ENCODE measurements around the gene CCDC183. TPM values are rescaled to one million over a fixed set of nuclear protein-coding genes. Genes with fewer than 3 reads are reported as not detected.
"Not testable (repeated sequence)": the region's sequence is repeated elsewhere in the genome, so short reads cannot be mapped to it uniquely, and the experiment has no call there.

The CCDC183 gene
- total RNA-seq, 2 experiments from 2014 or later, result 0.43 TPM; not detected in 1

DNA sequence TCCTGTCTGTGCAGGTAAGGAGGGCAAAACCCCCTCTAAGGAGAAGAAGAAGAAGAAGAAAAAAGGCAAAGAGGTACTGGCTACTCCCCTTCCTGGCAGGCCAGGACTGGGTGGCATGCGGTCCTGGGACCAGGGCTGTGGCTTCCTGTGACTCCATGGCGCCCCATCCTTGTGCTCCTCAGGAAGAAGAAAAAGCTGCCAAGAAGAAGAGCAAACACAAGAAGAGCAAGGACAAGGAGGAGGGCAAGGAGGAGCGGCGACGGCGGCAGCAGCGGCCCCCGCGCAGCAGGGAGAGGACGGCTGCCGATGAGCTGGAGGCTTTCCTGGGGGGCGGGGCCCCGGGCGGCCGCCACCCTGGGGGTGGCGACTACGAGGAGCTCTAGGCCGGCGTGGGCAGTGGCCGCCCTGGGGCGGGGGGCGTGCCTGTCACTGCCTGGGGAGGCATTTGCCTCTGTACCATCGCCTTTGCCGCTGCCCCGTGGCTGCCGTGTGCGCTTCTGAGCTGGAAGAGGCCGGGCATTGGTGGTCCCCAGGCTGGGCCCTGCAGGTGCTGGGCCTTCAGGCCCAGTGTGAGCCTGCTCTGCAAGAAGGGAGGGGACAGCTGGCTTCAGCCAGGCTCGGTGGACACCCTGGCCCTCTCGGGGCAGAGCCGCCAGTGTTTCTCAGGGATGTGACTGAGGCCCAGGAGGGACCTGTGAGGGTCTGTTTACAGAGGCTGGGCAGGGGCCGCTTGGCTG is 44.2 kb downstream of the CCDC183 start:
- peaks cover 6% of the 10 kb centered on the region for H3K36me3 Mint-ChIP-seq
- peaks cover 3% of the 10 kb centered on the region for H3K27me3 Mint-ChIP-seq
- no peaks in the 10 kb centered on the region for H3K9me3 Mint-ChIP-seq
- no peak overlapping the region for H3K4me3 Mint-ChIP-seq
- no peak overlapping the region for H3K27ac Mint-ChIP-seq
- H3K4me1 Mint-ChIP-seq, result peaks cover 7% of the 10 kb centered on the region
- DNase-seq, result no peak

GRCh38 chr9:136840877-136841645 is 44.9 kb downstream of the CCDC183 start:
- H3K27ac Mint-ChIP-seq, result no peak overlapping the region

GRCh38 chr9:136841646-136842379 is 45.7 kb downstream of the CCDC183 start:
- H3K4me1 Mint-ChIP-seq, H3K9me3 Mint-ChIP-seq, DNase-seq, H3K27ac Mint-ChIP-seq, H3K36me3 Mint-ChIP-seq, H3K4me3 Mint-ChIP-seq: not testable (repeated sequence)
- peaks cover 14% of the 10 kb centered on the region for H3K27me3 Mint-ChIP-seq

More at GRCh38 chr9:136840877-136841645, 44.9 kb downstream of the CCDC183 start:
- Mint-ChIP-seq H3K4me1 (peaks cover 7% of the 10 kb centered on the region), H3K4me3 (no peak overlapping the region), H3K9me3 (no peaks in the 10 kb centered on the region), H3K36me3 (peaks cover 6% of the 10 kb centered on the region), H3K27me3 (peaks cover 9% of the 10 kb centered on the region)
- no peak for DNase-seq

DNA sequence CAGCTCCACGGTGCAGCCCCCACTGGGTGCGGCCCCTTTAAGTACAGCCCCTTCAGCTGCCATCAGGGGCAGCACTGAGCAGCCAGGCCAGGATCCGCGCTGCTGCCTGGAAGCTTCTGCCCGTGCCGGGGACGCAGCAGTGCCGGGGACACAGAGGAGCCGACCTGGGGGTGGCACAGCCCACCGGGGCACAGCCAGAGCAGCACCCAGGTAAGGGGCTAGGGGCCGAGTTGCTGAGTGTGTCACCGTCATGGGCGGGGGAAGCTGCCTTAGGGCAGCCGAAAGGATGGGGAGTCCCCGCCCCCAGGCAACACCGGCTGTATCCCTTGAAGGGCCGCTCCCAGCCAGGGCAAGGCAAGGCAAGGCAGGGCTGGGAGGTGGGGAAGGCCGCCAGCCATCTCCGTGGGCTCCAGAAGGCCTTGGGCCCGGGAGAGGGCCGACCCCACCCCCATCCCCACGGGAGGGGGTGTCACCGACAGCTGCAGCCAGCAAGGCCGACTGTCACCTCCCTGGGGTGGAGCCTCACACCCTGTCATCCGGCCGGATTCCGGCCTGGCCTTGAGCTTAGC is 46.3 kb downstream of the CCDC183 start, which contains the start of gene AJM1:
TSS of gene AJM1 (plus strand) at position 99 of the 569 bp plus-strand sequence. CDS start 1,937 bp downstream, outside the sequence.
- H3K9me3 Mint-ChIP-seq, H3K36me3 Mint-ChIP-seq, H3K27ac Mint-ChIP-seq, H3K4me1 Mint-ChIP-seq: not testable (repeated sequence)
- peak within 1 kb of the TSS; percentile 59 for H3K4me3 Mint-ChIP-seq
- peak; percentile 86 for DNase-seq
- H3K27me3 Mint-ChIP-seq, result peaks cover 21% of the 10 kb centered on the region

DNA sequence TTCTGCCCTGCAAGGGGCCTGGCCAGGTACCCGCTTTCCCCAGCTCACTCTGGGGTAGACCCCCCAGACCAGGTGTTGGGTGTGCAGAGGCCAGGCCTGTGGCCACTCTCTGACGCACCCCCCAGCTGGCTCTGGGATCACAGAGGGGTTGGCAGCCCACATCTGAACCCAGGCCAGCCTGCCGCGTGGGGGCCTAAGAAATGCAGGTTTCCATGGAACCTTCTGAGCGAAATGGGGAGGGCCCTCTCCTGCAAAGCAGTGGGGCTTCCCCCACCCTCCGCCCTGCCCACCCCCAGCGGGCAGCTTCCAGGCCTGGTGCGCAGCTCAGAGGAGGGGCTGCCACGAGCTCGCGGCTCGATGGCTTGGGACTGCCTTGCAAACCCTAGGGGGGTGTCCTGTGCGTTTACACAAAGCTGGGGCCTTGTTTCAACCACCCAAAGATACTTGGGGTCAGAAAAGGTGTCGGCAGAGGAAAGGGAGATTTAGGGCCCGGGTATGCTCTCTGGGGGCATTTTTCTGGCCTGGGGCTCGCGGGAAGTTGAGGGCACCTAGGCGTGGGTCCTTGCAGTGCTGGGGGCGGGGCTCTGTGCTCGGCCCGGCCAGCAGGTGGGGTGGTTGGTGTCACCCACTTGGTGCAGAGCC is 47.1 kb downstream of the CCDC183 start:
- DNase-seq, H3K9me3 Mint-ChIP-seq, H3K36me3 Mint-ChIP-seq, H3K27ac Mint-ChIP-seq: not testable (repeated sequence)
- Mint-ChIP-seq H3K4me1 (peaks cover 11% of the 10 kb centered on the region), H3K4me3 (peak overlapping the region; percentile 14), H3K27me3 (peaks cover 27% of the 10 kb centered on the region)

DNA sequence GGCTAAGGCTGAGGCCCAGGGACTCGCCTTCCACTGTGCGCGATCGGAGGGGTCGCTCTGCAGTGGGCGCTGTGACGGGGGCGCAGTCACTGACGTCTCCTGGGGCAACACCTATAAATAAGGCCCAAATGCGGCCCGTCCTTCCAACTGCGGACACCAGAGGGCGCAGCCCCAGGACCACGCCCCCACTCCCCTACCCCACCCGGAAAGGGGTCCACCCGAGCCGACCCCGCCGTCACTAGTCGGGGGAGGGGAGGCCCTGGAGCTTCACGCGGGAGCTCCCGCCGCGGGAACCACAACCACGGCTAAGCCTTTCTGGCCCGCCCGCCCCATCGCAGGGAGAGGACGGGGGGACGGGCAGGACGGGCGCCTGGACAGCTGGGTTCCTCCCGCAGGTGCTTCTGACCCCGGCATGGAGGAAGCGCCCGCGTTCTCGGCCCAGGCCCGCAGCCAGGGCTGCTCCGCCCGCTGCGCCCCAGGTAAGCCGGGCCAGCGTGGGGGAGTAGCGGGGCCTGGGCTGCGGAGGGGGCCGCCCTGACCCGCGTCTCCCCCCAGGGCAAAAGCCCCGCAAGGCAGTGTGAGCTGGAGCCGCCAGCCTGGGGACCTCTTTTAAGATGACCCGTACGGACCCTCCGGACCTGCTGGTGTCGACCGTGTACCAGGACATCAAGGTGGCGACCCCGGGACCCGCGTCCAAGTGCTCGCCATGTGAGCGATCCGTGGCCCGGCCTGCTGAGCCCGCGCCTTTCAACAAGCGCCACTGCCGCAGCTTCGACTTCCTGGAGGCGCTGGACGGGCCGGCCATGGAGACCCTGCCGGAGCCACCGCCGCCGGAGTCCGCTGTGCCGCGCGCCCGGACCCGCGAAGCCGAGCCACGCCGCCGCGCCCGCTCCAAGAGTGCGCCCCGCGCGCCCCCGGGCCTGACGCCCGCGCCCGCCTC is 47.9 kb downstream of the CCDC183 start:
- not testable (repeated sequence) for H3K36me3 Mint-ChIP-seq, H3K9me3 Mint-ChIP-seq, H3K27ac Mint-ChIP-seq
- Mint-ChIP-seq H3K4me1 (peaks cover 11% of the 10 kb centered on the region), H3K4me3 (peak overlapping the region; percentile 14), H3K27me3 (peaks cover 29% of the 10 kb centered on the region)
- peak; percentile 62 for DNase-seq

GRCh38 chr9:136844761-136845464 is 48.8 kb downstream of the CCDC183 start:
- DNase-seq, result peak; percentile 34
- Mint-ChIP-seq H3K27me3 (peaks cover 31% of the 10 kb centered on the region), H3K4me3 (no peak overlapping the region), H3K4me1 (peaks cover 14% of the 10 kb centered on the region), H3K9me3 (no peaks in the 10 kb centered on the region), H3K36me3 (peaks cover 3% of the 10 kb centered on the region), H3K27ac (no peak overlapping the region)

DNA sequence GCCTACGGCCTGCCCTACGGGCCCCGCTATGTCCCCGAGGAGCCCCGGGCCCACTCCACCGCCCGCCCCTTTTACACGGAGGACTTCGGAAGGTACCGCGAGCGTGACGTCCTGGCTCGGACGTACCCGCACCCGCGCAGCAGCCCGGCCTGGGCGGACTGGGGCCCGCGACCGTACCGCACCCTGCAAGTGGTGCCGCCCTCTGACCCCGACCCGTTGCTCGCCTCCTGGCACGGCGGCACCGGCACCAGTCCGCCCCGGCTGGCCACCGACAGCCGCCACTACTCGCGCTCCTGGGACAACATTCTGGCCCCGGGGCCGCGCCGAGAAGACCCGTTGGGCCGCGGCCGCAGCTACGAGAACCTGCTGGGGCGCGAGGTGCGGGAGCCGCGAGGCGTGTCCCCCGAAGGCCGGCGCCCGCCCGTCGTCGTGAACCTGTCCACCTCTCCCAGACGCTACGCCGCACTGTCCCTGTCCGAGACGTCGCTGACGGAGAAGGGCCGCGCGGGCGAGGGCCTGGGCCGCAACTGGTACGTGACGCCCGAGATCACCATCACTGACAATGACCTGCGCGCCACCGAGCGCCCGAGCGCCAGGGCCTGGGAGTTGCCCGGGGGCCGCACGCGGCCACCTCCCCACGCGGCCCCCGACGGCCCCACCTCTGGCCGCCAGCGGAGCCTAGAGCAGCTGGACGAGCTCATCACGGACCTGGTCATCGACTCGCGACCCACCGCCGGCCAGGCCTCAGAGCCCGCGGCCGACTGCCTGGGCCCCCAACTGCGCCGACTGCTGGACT is 49.5 kb downstream of the CCDC183 start:
- Mint-ChIP-seq H3K9me3 (no peaks in the 10 kb centered on the region), H3K27me3 (peaks cover 31% of the 10 kb centered on the region), H3K4me1 (peaks cover 16% of the 10 kb centered on the region), H3K27ac (no peak overlapping the region), H3K4me3 (no peak overlapping the region), H3K36me3 (peaks cover 5% of the 10 kb centered on the region)
- DNase-seq, result no peak

- Mint-ChIP-seq H3K4me3 (peak overlapping the region; percentile 7), H3K4me1 (peaks cover 16% of the 10 kb centered on the region), H3K27me3 (peaks cover 31% of the 10 kb centered on the region), H3K36me3 (peaks cover 7% of the 10 kb centered on the region), H3K9me3 (no peaks in the 10 kb centered on the region), H3K27ac (no peak overlapping the region)
- DNase-seq, result no peak
These were observed 50.4 kb downstream of the CCDC183 start for GRCh38 chr9:136846376-136847087.

- H3K27me3 Mint-ChIP-seq, result peaks cover 31% of the 10 kb centered on the region
- no peaks in the 10 kb centered on the region for H3K9me3 Mint-ChIP-seq
- peak overlapping the region; percentile 83 for H3K27ac Mint-ChIP-seq
- peaks cover 15% of the 10 kb centered on the region for H3K4me1 Mint-ChIP-seq
- peak overlapping the region; percentile 94 for H3K4me3 Mint-ChIP-seq
- DNase-seq, result peak; percentile 42
- peaks cover 7% of the 10 kb centered on the region for H3K36me3 Mint-ChIP-seq
These were observed 51.1 kb downstream of the CCDC183 start for GRCh38 chr9:136847088-136847825.

GRCh38 chr9:136847826-136848392 is 51.8 kb downstream of the CCDC183 start:
- H3K4me1 Mint-ChIP-seq, result peaks cover 13% of the 10 kb centered on the region
- no peaks in the 10 kb centered on the region for H3K9me3 Mint-ChIP-seq
- peaks cover 7% of the 10 kb centered on the region for H3K36me3 Mint-ChIP-seq
- DNase-seq, result peak; percentile 86
- H3K4me3 Mint-ChIP-seq, result peak overlapping the region; percentile 94
- peak overlapping the region; percentile 83 for H3K27ac Mint-ChIP-seq
- H3K27me3 Mint-ChIP-seq, result peaks cover 31% of the 10 kb centered on the region

All from activated naive CD8-positive, alpha-beta T cell treated with anti-CD3 and anti-CD28 coated beads for 36 hours (primary cell).